Right lung (tissue), 5 donors: ENCODE measurements around the gene LHFPL2. TPM values are rescaled to one million over a fixed set of nuclear protein-coding genes. Genes with fewer than 3 reads are reported as not detected.
A peak's percentile ranks its signal among the peaks of the same experiment; 100 is the strongest.

Experiments
- DNase-seq, 2 donors: peaks; one replicate each; pipeline ENCODE4 v3.0.0-alpha.2; 2013
- polyA plus RNA-seq, 5 donors: library from polyadenylated mRNA; unstranded; fragments of 120-200 nt; gene quantifications; one replicate each; pipeline versions ENCODE4 v1.2.1 to v1.2.3, GENCODE V29; 2013; ENCODE audit warnings: inconsistent platforms in 1 of 5, low replicate concordance in 1 of 5; ENCODE audit not compliant: insufficient read length in 5 of 5, insufficient read depth in 1 of 5

LHFPL2 gene
- polyA plus RNA-seq, 5 donors = 36.8 to 50.9 (median 43.8) TPM

- DNase-seq = no peak
These were observed 51.3 kb downstream of the LHFPL2 start for GRCh38 chr5:78597068-78597973.

- DNase-seq = no peak
These were observed 53.1 kb downstream of the LHFPL2 start for GRCh38 chr5:78595458-78595921.

- DNase-seq = peak; percentile 52 to 63
These were observed 53.7 kb downstream of the LHFPL2 start for GRCh38 chr5:78594610-78595457.

GRCh38 chr5:78594021-78594420 is 54.6 kb downstream of the LHFPL2 start:
- no peak for DNase-seq

GRCh38 chr5:78593465-78593864 is 55.1 kb downstream of the LHFPL2 start:
- DNase-seq = no peak

- DNase-seq = no peak
These were observed 55.7 kb downstream of the LHFPL2 start for GRCh38 chr5:78592735-78593386.

- DNase-seq = no peak
These were observed 56.4 kb downstream of the LHFPL2 start for GRCh38 chr5:78591972-78592700.

GRCh38 chr5:78591138-78591612 is 57.4 kb downstream of the LHFPL2 start:
- DNase-seq = no peak

- DNase-seq = no peak
These were observed 58.6 kb downstream of the LHFPL2 start for GRCh38 chr5:78589923-78590322.

- no peak for DNase-seq
These were observed 60.1 kb downstream of the LHFPL2 start for GRCh38 chr5:78588507-78588906.

GRCh38 chr5:78587775-78588291 is 60.7 kb downstream of the LHFPL2 start:
- DNase-seq = no peak

- DNase-seq = no peak
These were observed 61.3 kb downstream of the LHFPL2 start for GRCh38 chr5:78587081-78587774.

- DNase-seq = no peak
These were observed 62.3 kb downstream of the LHFPL2 start for GRCh38 chr5:78586251-78586650.

- DNase-seq = no peak
These were observed 70.6 kb downstream of the LHFPL2 start for GRCh38 chr5:78578015-78578414.

GRCh38 chr5:78577071-78577807 is 71.3 kb downstream of the LHFPL2 start:
- DNase-seq = no peak

- DNase-seq = no peak
These were observed 72.2 kb downstream of the LHFPL2 start for GRCh38 chr5:78576376-78576775.

GRCh38 chr5:78574731-78575161 is 73.8 kb downstream of the LHFPL2 start:
- DNase-seq = no peak

- DNase-seq = no peak
These were observed 74.4 kb downstream of the LHFPL2 start for GRCh38 chr5:78574131-78574673.

GRCh38 chr5:78573318-78573717 is 75.3 kb downstream of the LHFPL2 start:
- DNase-seq = no peak
